HG03064 (cell line): ENCODE results near the gene TRAF3.
A peak's percentile ranks its signal among the peaks of the same experiment; 100 is the strongest.
"Not testable (repeated sequence)": the region's sequence is repeated elsewhere in the genome, so short reads cannot be mapped to it uniquely, and the experiment has no call there.

Experiments used
- ATAC-seq: cut with Tn5 transposase; IDR thresholded peaks from one replicate; pipeline ENCODE4 v1.9.1; 2021; ENCODE audit warnings: low read depth; ENCODE audit not compliant: unreplicated experiment

TRAF3 gene

GRCh38 chr14:102916347-102917055 lies 139.3 kb downstream of the TRAF3 start:
- ATAC-seq, result no peak

GRCh38 chr14:102917056-102917385 lies 139.8 kb downstream of the TRAF3 start:
- no peak for ATAC-seq

GRCh38 chr14:102917469-102918211 lies 140.4 kb downstream of the TRAF3 start:
- no peak for ATAC-seq

- ATAC-seq, result no peak
Observed at GRCh38 chr14:102918438-102918837, 141.2 kb downstream of the TRAF3 start.

GRCh38 chr14:102920273-102920997 lies 143.2 kb downstream of the TRAF3 start:
- ATAC-seq, result no peak

- ATAC-seq, result no peak
Observed at GRCh38 chr14:102920998-102921304, 143.7 kb downstream of the TRAF3 start.

GRCh38 chr14:102922490-102923200 lies 145.4 kb downstream of the TRAF3 start, which contains the start of gene AMN:
Gene AMN, plus strand, starts transcription at chr14:102922663. Its CDS starts 26 bp downstream, at chr14:102922689.
- no peak for ATAC-seq

- ATAC-seq, result no peak
Observed at GRCh38 chr14:102923201-102923924, 146.1 kb downstream of the TRAF3 start.

- ATAC-seq, result no peak
Observed at GRCh38 chr14:102923925-102924486, 146.8 kb downstream of the TRAF3 start.

GRCh38 chr14:102924632-102925588 lies 147.7 kb downstream of the TRAF3 start:
- ATAC-seq, result no peak

GRCh38 chr14:102925646-102926045 lies 148.4 kb downstream of the TRAF3 start:
- ATAC-seq, result no peak

- ATAC-seq, result no peak
Observed at GRCh38 chr14:102926104-102926503, 148.9 kb downstream of the TRAF3 start.

- ATAC-seq, result not testable (repeated sequence)
Observed at GRCh38 chr14:102926840-102927239, 149.6 kb downstream of the TRAF3 start.

- no peak for ATAC-seq
Observed at GRCh38 chr14:102927346-102927877, 150.2 kb downstream of the TRAF3 start.

GRCh38 chr14:102927878-102928411 lies 150.7 kb downstream of the TRAF3 start:
- peak; percentile 35 for ATAC-seq

- ATAC-seq, result peak; percentile 61
Observed at GRCh38 chr14:102928412-102929240, 151.4 kb downstream of the TRAF3 start.
